CD14-positive monocyte (primary cell): ENCODE measurements around the gene CLDN8. TPM values are rescaled to one million over a fixed set of nuclear protein-coding genes. Genes with fewer than 3 reads are reported as not detected.

ENCODE experiments used
- DNase-seq, 3 donors: peaks; one replicate each; pipeline ENCODE4 v3.0.0-alpha.2; 2011 to 2022
- H2AFZ ChIP-seq: 2 replicates; pipeline ENCODE4 v1.6.0; 2012; ENCODE audit warnings: mild to moderate bottlenecking, low read depth, low read length, inconsistent platforms; ENCODE audit not compliant: insufficient read depth, poor library complexity, severe bottlenecking
- H3K27ac ChIP-seq, 2 donors: 1 replicate in 1 of 2; 2 replicates in 1 of 2; pipeline ENCODE4 v1.5.1; 2012 to 2013; ENCODE audit warnings: low read length in 2 of 2, control low read depth in 1 of 2, inconsistent platforms in 1 of 2, low read depth in 1 of 2, mild to moderate bottlenecking in 1 of 2
- H3K27me3 ChIP-seq, 2 donors: one replicate each; pipeline versions ENCODE4 v1.6.0 to v1.6.1; 2011 to 2013; ENCODE audit warnings: low read length in 2 of 2; ENCODE audit not compliant: control insufficient read depth in 2 of 2, insufficient read depth in 2 of 2
- H3K36me3 ChIP-seq, 2 donors: replicated peaks in 1 of 2; 1 replicate in 1 of 2; 2 replicates in 1 of 2; pipeline versions ENCODE4 v1.5.1 to v1.6.1; 2012 to 2013; ENCODE audit warnings: low read length in 2 of 2, control low read depth in 1 of 2, inconsistent platforms in 1 of 2, mild to moderate bottlenecking in 1 of 2; ENCODE audit not compliant: insufficient read depth in 2 of 2, control insufficient read depth in 1 of 2
- H3K4me1 ChIP-seq, 2 donors: 1 replicate in 1 of 2; 2 replicates in 1 of 2; pipeline versions ENCODE4 v1.5.1 to v1.6.1; 2012 to 2013; ENCODE audit warnings: low read length in 2 of 2, control low read depth in 1 of 2, inconsistent platforms in 1 of 2, mild to moderate bottlenecking in 1 of 2, moderate library complexity in 1 of 2; ENCODE audit not compliant: insufficient read depth in 2 of 2, control insufficient read depth in 1 of 2
- H3K4me2 ChIP-seq: replicated peaks from 2 replicates; pipeline ENCODE3; 2012; ENCODE audit warnings: low read length, moderate library complexity, mild to moderate bottlenecking; ENCODE audit not compliant: poor library complexity, severe bottlenecking; ENCODE audit errors: extremely low read depth
- H3K4me3 ChIP-seq, 3 experiments: fragments of 200-600 bp in 1 of 3; sonication (generic) in 1 of 3; replicated peaks in 1 of 3; 1 replicate in 2 of 3; 2 replicates in 1 of 3; pipeline ENCODE4 v1.5.1; 2011 to 2013; ENCODE audit warnings: low read length in 3 of 3, mild to moderate bottlenecking in 3 of 3, control low read depth in 2 of 3, low read depth in 2 of 3, inconsistent platforms in 1 of 3, moderate library complexity in 1 of 3
- H3K79me2 ChIP-seq: 2 replicates; pipeline ENCODE4 v1.6.0; 2012; ENCODE audit warnings: mild to moderate bottlenecking, control low read depth, inconsistent platforms, low read length, moderate library complexity; ENCODE audit not compliant: insufficient read depth
- H3K9ac ChIP-seq: 2 replicates; pipeline ENCODE4 v1.6.0; 2017; ENCODE audit warnings: low read length, mild to moderate bottlenecking; ENCODE audit not compliant: insufficient read depth, poor library complexity, severe bottlenecking
- H3K9me3 ChIP-seq, 2 donors: replicated peaks in 1 of 2; 1 replicate in 1 of 2; 2 replicates in 1 of 2; pipeline versions ENCODE4 v1.5.1 to v1.6.1; 2012 to 2013; ENCODE audit warnings: low read length in 2 of 2, control low read depth in 1 of 2; ENCODE audit not compliant: control insufficient read depth in 1 of 2, insufficient read depth in 1 of 2
- H4K20me1 ChIP-seq: 2 replicates; pipeline ENCODE4 v1.6.0; 2012; ENCODE audit warnings: mild to moderate bottlenecking, low read length, control low read depth, moderate library complexity; ENCODE audit not compliant: insufficient read depth
- H3K27ac Mint-ChIP-seq, 7 donors: one replicate each; pipeline ENCODE4 v1.8.0; 2020; ENCODE audit warnings: mild to moderate bottlenecking in 7 of 7, mixed read lengths in 7 of 7, moderate library complexity in 6 of 7, inconsistent platforms in 2 of 7
- H3K27me3 Mint-ChIP-seq, 3 donors: one replicate each; pipeline ENCODE4 v1.8.0; 2021 to 2022; ENCODE audit warnings: low read depth in 3 of 3, mild to moderate bottlenecking in 3 of 3, mixed read lengths in 3 of 3, moderate library complexity in 3 of 3, inconsistent platforms in 1 of 3
- H3K36me3 Mint-ChIP-seq, 2 donors: one replicate each; pipeline ENCODE4 v1.8.0; 2020; ENCODE audit warnings: mixed read lengths in 2 of 2, inconsistent platforms in 1 of 2, mild to moderate bottlenecking in 1 of 2
- H3K4me1 Mint-ChIP-seq: one replicate; pipeline ENCODE4 v1.8.0; 2020; ENCODE audit warnings: mild to moderate bottlenecking, mixed read lengths
- H3K4me3 Mint-ChIP-seq, 2 donors: one replicate each; pipeline ENCODE4 v1.8.0; 2020; ENCODE audit warnings: mild to moderate bottlenecking in 2 of 2, mixed read lengths in 2 of 2, moderate library complexity in 1 of 2
- H3K9me3 Mint-ChIP-seq, 7 donors: one replicate each; pipeline ENCODE4 v1.8.0; 2020 to 2022; ENCODE audit warnings: mixed read lengths in 7 of 7, mild to moderate bottlenecking in 6 of 7, moderate library complexity in 6 of 7, inconsistent platforms in 2 of 7
- WGBS: methylation state at CpG from one replicate; pipeline ENCODE4 v1.1.5; 2013; ENCODE audit warnings: missing lambda C conversion rate; ENCODE audit not compliant: insufficient coverage; 5-methylcytosine and 5-hydroxymethylcytosine counted together
- intact Hi-C, 2 donors: fragments of 100-400 bp; cut with micrococcal nuclease; formaldehyde crosslinking; loops; one replicate each; pipeline versions ENCODE4 v1.15.0 to v1.15.1; 2023
- polyA plus RNA-seq, 3 donors: library from polyadenylated mRNA; depleted of rRNA in 1 of 3; unstranded in 2 of 3; stranded (reverse) in 1 of 3; fragments of 300-500 nt in 2 of 3; fragments of >200 nt in 1 of 3; fragmentation: Illumina TruSeq in 2 of 3; gene quantifications; 1 replicate in 2 of 3; 2 replicates in 1 of 3; pipeline ENCODE4 v1.2.3, GENCODE V29; 2012 to 2021
- TF ChIP-seq, protein P1 (sequence below): fragments of 200-600 bp; IDR thresholded peaks from one replicate; pipeline ENCODE4 v1.8.0; 2022; ENCODE audit warnings: antibody characterized with exemption, mild to moderate bottlenecking

CLDN8 gene
- polyA plus RNA-seq, 3 donors, result not detected

GRCh38 chr21:30186242-30186641, 29.7 kb downstream of the CLDN8 start:
- Histone ChIP-seq H3K9ac (no peak overlapping the region), H2AFZ (no peak overlapping the region), H3K36me3 (no peaks in the 10 kb centered on the region), H3K4me3 (no peak overlapping the region), H3K27me3 (no peaks in the 10 kb centered on the region), H3K9me3 (no peaks in the 10 kb centered on the region), H4K20me1 (no peaks in the 10 kb centered on the region), H3K27ac (no peak overlapping the region), H3K4me2 (no peak overlapping the region), H3K79me2 (no peaks in the 10 kb centered on the region), H3K4me1 (no peaks in the 10 kb centered on the region)
- no peak overlapping the region for H3K27ac Mint-ChIP-seq
- no peak for DNase-seq
- H3K4me1 Mint-ChIP-seq, result no peaks in the 10 kb centered on the region
- no peaks in the 10 kb centered on the region for H3K36me3 Mint-ChIP-seq
- H3K27me3 Mint-ChIP-seq, result no peaks in the 10 kb centered on the region
- H3K4me3 Mint-ChIP-seq, result no peak overlapping the region
- intact Hi-C loops, result no loop called here
- TF ChIP-seq, protein P1, sequence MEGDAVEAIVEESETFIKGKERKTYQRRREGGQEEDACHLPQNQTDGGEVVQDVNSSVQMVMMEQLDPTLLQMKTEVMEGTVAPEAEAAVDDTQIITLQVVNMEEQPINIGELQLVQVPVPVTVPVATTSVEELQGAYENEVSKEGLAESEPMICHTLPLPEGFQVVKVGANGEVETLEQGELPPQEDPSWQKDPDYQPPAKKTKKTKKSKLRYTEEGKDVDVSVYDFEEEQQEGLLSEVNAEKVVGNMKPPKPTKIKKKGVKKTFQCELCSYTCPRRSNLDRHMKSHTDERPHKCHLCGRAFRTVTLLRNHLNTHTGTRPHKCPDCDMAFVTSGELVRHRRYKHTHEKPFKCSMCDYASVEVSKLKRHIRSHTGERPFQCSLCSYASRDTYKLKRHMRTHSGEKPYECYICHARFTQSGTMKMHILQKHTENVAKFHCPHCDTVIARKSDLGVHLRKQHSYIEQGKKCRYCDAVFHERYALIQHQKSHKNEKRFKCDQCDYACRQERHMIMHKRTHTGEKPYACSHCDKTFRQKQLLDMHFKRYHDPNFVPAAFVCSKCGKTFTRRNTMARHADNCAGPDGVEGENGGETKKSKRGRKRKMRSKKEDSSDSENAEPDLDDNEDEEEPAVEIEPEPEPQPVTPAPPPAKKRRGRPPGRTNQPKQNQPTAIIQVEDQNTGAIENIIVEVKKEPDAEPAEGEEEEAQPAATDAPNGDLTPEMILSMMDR, result no peak
- peaks cover 0 to 3% (median 0%) of the 10 kb centered on the region in 7 donors for H3K9me3 Mint-ChIP-seq
- 100% methylated on average over 1 of the region's 2 CpGs for WGBS

- peaks cover 0 to 1% (median 0%) of the 10 kb centered on the region in 3 donors for H3K27me3 Mint-ChIP-seq
- H3K4me2 ChIP-seq, result no peak overlapping the region
- H3K36me3 Mint-ChIP-seq, result no peaks in the 10 kb centered on the region
- H3K9me3 ChIP-seq, result no peaks in the 10 kb centered on the region
- no peaks in the 10 kb centered on the region for H4K20me1 ChIP-seq
- intact Hi-C loops, result no loop called here
- H3K9ac ChIP-seq, result no peak overlapping the region
- no peak overlapping the region for H3K27ac ChIP-seq
- no peaks in the 10 kb centered on the region for H3K4me1 ChIP-seq
- no peak for DNase-seq
- H3K27ac Mint-ChIP-seq, result no peak overlapping the region
- no peaks in the 10 kb centered on the region for H3K27me3 ChIP-seq
- no peaks in the 10 kb centered on the region for H3K4me1 Mint-ChIP-seq
- H2AFZ ChIP-seq, result no peak overlapping the region
- peaks cover 0 to 4% (median 2%) of the 10 kb centered on the region in 7 donors for H3K9me3 Mint-ChIP-seq
- H3K36me3 ChIP-seq, result no peaks in the 10 kb centered on the region
- TF ChIP-seq, protein P1, result no peak
- H3K4me3 ChIP-seq, result no peak overlapping the region
- H3K4me3 Mint-ChIP-seq, result no peak overlapping the region
- WGBS, result no CpG with 5 or more reads among the region's 3 CpGs
- H3K79me2 ChIP-seq, result no peaks in the 10 kb centered on the region
Observed at GRCh38 chr21:30168086-30168485, 47.8 kb downstream of the CLDN8 start.
